ENCODE data around the gene ITPKB.
"Not testable (repeated sequence)": the region's sequence is repeated elsewhere in the genome, so short reads cannot be mapped to it uniquely, and the experiment has no call there.

Gene ITPKB

GRCh38 chr1:226603858-226604559, 135.1 kb downstream of the ITPKB start:
- no peak for DNase-seq (ENCODE audit: low read depth)
- TF ChIP-seq, protein P1, sequence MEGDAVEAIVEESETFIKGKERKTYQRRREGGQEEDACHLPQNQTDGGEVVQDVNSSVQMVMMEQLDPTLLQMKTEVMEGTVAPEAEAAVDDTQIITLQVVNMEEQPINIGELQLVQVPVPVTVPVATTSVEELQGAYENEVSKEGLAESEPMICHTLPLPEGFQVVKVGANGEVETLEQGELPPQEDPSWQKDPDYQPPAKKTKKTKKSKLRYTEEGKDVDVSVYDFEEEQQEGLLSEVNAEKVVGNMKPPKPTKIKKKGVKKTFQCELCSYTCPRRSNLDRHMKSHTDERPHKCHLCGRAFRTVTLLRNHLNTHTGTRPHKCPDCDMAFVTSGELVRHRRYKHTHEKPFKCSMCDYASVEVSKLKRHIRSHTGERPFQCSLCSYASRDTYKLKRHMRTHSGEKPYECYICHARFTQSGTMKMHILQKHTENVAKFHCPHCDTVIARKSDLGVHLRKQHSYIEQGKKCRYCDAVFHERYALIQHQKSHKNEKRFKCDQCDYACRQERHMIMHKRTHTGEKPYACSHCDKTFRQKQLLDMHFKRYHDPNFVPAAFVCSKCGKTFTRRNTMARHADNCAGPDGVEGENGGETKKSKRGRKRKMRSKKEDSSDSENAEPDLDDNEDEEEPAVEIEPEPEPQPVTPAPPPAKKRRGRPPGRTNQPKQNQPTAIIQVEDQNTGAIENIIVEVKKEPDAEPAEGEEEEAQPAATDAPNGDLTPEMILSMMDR (IDR thresholded peaks at IDR 0.05; ENCODE audit: low read length, missing control alignments): no peak
- no peak overlapping the region for H3K4me3 ChIP-seq (replicated peaks; ENCODE audit: low read depth, low read length)

- peak overlapping the region; percentile 30 for H3K4me3 ChIP-seq (replicated peaks; ENCODE audit: low read depth, low read length)
- TF ChIP-seq, protein P1 (IDR thresholded peaks at IDR 0.05; ENCODE audit: low read length, missing control alignments): no peak
- DNase-seq (ENCODE audit: low read depth): peak; percentile 73
These were observed 135.8 kb downstream of the ITPKB start for GRCh38 chr1:226603022-226603857.

DNA sequence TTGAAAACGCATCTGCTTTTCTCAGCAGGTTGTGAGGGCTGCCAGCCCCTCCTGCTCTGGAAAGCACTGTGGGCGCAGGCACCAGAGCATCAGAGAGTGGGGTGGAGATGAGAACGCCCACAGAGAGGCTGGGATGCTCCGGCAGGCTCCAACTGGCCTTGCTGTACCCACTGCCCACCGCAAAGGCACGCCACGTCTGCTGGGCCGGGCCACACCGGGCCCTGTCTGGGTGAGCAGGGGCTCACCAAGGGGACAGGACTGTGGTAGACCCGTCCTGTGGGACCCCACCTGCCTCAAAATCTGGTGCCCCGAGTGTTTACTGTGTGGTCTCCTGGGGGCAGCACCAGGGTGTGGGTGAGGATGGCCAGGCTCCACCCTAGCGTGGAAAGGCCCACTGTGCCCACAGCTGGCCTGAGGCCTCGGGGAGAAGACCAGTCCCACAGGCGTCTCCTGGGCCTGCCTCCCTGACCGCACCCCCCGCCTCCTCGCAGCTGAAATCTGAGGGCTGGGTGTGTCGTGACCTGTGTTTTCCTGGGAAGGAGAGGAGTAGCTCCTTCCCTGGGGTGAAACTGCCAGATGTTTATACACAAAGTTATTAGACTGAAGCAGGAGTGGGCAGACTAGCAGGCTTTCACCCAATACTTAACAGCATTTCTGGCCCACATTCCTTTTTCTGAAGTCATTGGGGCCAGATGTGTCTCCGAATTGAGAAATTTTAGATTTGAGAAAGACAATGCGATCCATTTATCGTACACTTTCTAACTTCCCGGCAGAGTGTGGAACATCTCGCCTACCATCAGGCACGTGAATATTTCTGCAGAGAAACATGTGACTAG, 136.7 kb downstream of the ITPKB start:
- TF ChIP-seq, protein P1 (IDR thresholded peaks at IDR 0.05; ENCODE audit: low read length, missing control alignments): no peak
- peak; percentile 92 for DNase-seq (ENCODE audit: low read depth)
- no peak overlapping the region for H3K4me3 ChIP-seq (replicated peaks; ENCODE audit: low read depth, low read length)

DNA sequence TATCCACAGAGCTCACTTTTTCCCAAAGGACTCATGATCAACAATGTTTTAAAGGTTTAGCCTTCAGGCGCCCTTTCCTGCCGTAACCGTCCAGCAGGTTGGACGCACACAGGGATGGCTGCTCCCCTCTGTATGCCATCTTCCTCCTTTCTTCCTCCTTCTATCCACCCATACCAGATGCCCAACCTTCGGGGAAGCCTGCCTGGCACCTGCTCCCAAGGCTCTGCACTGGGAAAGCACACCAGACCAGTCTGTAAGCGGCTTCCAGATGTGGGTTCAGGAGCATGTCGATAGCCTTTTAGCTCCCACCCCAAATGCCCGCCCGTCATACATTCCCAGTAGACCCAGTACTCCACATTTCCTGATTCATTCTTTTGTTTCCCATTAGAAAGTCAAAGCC, 137.6 kb downstream of the ITPKB start:
- no peak overlapping the region for H3K4me3 ChIP-seq (replicated peaks; ENCODE audit: low read depth, low read length)
- no peak for DNase-seq (ENCODE audit: low read depth)
- TF ChIP-seq, protein P1 (IDR thresholded peaks at IDR 0.05; ENCODE audit: low read length, missing control alignments): no peak

DNA sequence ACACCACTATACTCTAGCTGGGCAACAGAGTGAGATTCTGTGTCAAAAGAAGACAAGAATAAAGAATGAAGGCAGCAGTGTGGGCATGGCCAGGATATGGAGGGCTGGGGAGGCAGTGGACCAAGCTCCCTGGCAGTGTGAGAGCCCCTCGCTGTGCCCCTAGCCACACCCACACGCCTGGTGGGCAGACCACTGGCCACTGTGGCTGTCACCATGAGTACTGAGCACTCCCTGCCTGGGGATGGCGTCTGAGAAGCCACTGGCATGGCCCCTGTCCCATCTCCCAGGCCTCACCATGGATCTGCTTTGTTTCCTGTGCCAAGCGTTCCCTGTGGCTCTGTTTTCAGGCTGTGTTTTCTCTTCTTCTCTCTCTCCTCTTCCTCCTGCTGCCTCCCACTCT, 138.8 kb downstream of the ITPKB start:
- no peak overlapping the region for H3K4me3 ChIP-seq (replicated peaks; ENCODE audit: low read depth, low read length)
- no peak for DNase-seq (ENCODE audit: low read depth)
- TF ChIP-seq, protein P1 (IDR thresholded peaks at IDR 0.05; ENCODE audit: low read length, missing control alignments): no peak

- TF ChIP-seq, protein P1 (IDR thresholded peaks at IDR 0.05; ENCODE audit: low read length, missing control alignments): no peak
- DNase-seq (ENCODE audit: low read depth): no peak
- no peak overlapping the region for H3K4me3 ChIP-seq (replicated peaks; ENCODE audit: low read depth, low read length)
These were observed 139.3 kb downstream of the ITPKB start for GRCh38 chr1:226599636-226600238.

DNA sequence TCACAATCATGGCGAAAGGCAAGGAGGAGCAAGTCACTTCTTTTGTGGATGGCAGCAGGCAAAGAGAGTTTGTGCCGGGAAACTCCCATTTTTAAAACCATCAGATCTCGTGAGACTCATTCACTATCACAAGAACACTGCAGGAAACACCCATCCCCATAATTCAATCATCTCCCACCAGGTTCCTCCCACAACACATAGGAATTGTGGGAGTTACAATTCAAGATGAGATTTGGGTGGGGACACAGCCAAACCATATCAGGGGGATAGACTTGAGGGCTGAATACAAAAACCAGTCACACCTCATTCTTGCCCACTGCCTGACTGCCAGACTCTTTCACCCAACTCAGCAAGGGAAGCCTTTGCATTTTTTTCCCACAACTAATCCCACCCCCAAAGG, 140.1 kb downstream of the ITPKB start:
- DNase-seq (ENCODE audit: low read depth); H3K4me3 ChIP-seq (replicated peaks; ENCODE audit: low read depth, low read length): not testable (repeated sequence)
